ENCODE measurements around the gene LRRC30.

GRCh38 chr18:7197854-7198253, 33.0 kb upstream of the LRRC30 start:
- TF ChIP-seq CTCF (conservative IDR thresholded peaks at IDR 0.05; ENCODE audit: low read depth, low read length) (no peak), CHD1 (IDR thresholded peaks at IDR 0.05; ENCODE audit: low read depth, low read length) (no peak)

Data from IMR-90 (cell line).